AG10803 (cell line): ENCODE results near the gene SCN4B.

ENCODE experiments used
- DNase-seq: peaks from one replicate; pipeline ENCODE4 v3.0.0; 2010; ENCODE audit warnings: low read depth
- H3K4me3 ChIP-seq: 2 replicates; pipeline ENCODE4 v1.5.1; 2011; ENCODE audit warnings: mild to moderate bottlenecking, low read length, control low read depth
- CTCF ChIP-seq: conservative IDR thresholded peaks from 2 replicates; pipeline ENCODE4 v1.5.1; 2011; ENCODE audit warnings: mild to moderate bottlenecking, low read length, control low read depth, inconsistent platforms

The SCN4B gene

GRCh38 chr11:118176778-118177134 is 24.1 kb upstream of the SCN4B start:
- TF ChIP-seq CTCF, result no peak
- no peak for DNase-seq
- no peak overlapping the region for H3K4me3 ChIP-seq

GRCh38 chr11:118175993-118176777 is 23.6 kb upstream of the SCN4B start, which contains the start of gene SCN2B:
SCN2B (minus strand) TSS chr11:118176639; CDS start chr11:118176431, 208 bp downstream.
- no peak within 1 kb of the TSS for H3K4me3 ChIP-seq
- no peak for DNase-seq
- no peak for TF ChIP-seq CTCF

GRCh38 chr11:118175031-118175992 is 22.7 kb upstream of the SCN4B start:
- H3K4me3 ChIP-seq, result no peak overlapping the region
- peak; percentile 51 for DNase-seq
- no peak for TF ChIP-seq CTCF

GRCh38 chr11:118174006-118174567 is 21.5 kb upstream of the SCN4B start:
- DNase-seq, result no peak
- no peak for TF ChIP-seq CTCF
- H3K4me3 ChIP-seq, result no peak overlapping the region

GRCh38 chr11:118172356-118172755 is 19.7 kb upstream of the SCN4B start:
- TF ChIP-seq CTCF, result no peak
- DNase-seq, result no peak
- H3K4me3 ChIP-seq, result no peak overlapping the region

- TF ChIP-seq CTCF, result peak; percentile 79
- peak; percentile 35 for DNase-seq
- H3K4me3 ChIP-seq, result no peak overlapping the region
Measured at GRCh38 chr11:118171269-118172062, 18.8 kb upstream of the SCN4B start.
